Heart left ventricle (tissue), 13 donors: ENCODE results near the gene LARP1.

Source experiments
- CTCF ChIP-seq, 12 donors: fragments of 200-600 bp; sonication (generic) in 4 of 12; IDR thresholded peaks; one replicate each; pipeline versions ENCODE4 v1.5.0 to v1.8.0; 2018 to 2022; ENCODE audit warnings: antibody characterized with exemption in 12 of 12, mild to moderate bottlenecking in 5 of 12
- POLR2A ChIP-seq, 2 donors: fragments of 450-650 bp; IDR thresholded peaks; one replicate each; pipeline ENCODE4 v1.6.1; 2017; ENCODE audit warnings: antibody characterized with exemption in 2 of 2, mild to moderate bottlenecking in 2 of 2, moderate library complexity in 2 of 2
- donor health status: ischemic (EF 13 %, LVEDD 7.1; RV severe dilation, severe dysfunction).
- donor health status: DM: no; HTN: yes; CAD: no.
- donor health status: DM: no; HTN: no; CAD: no.
- donor health status: ischemic (EF 25% LVEDD 6.9; RV normal size, moderate dysfunction).
- donor health status: ischemic (EF 25% LVEDD 5.7; RV mildly dilated, moderate dysfunction).
- donor health status: ischemic (EF 35%, LVEDD 5.7; RV mildly dilated, moderate dysfunction).
- donor health status: nonischemic (EF 11% LVEDD 7.7; RV severe dilation, severe dysfunction).
- donor health status: DM: yes; HTN: yes; CAD: no.
- donor health status: PGD.
- donor health status: ischemic (EF 29% LVEDD 5.4; RV normal size, mild dysfunction).
- donor health status: nonischemic (EF 23%, LVEDD 6.1; RV moderate dilation, normal function).

- TF ChIP-seq POLR2A (IDR thresholded peaks at IDR 0.05) (no peak), CTCF (IDR thresholded peaks at IDR 0.05) (no peak)
Measured at GRCh38 chr5:154860123-154860522, 104.9 kb downstream of the LARP1 start.
